ENCODE data around the gene CD96.
A peak's percentile ranks its signal among the peaks of the same experiment; 100 is the strongest.

Gene CD96

GRCh38 chr3:111594781-111595180, 52.8 kb downstream of the CD96 start:
- FAIRE-seq: no peak

- no peak for FAIRE-seq
Observed at GRCh38 chr3:111595232-111595631, 53.2 kb downstream of the CD96 start, which contains the start of gene ZBED2. TSS of gene ZBED2 (minus strand) at chr3:111595346. CDS start at chr3:111594201, 1,145 bp downstream.

GRCh38 chr3:111596328-111596727, 54.3 kb downstream of the CD96 start:
- FAIRE-seq: no peak

GRCh38 chr3:111598139-111598538, 56.1 kb downstream of the CD96 start:
- no peak for FAIRE-seq

- FAIRE-seq: no peak
Observed at GRCh38 chr3:111598552-111598951, 56.6 kb downstream of the CD96 start.

- FAIRE-seq: no peak
Observed at GRCh38 chr3:111601810-111602209, 59.8 kb downstream of the CD96 start.

- no peak for FAIRE-seq
Observed at GRCh38 chr3:111603679-111604078, 61.7 kb downstream of the CD96 start.

GRCh38 chr3:111604119-111604518, 62.1 kb downstream of the CD96 start:
- FAIRE-seq: no peak

GRCh38 chr3:111605018-111605417, 63.0 kb downstream of the CD96 start:
- FAIRE-seq: no peak

GRCh38 chr3:111605493-111605892, 63.5 kb downstream of the CD96 start:
- FAIRE-seq: no peak

- FAIRE-seq: no peak
Observed at GRCh38 chr3:111607240-111607920, 65.4 kb downstream of the CD96 start.

- FAIRE-seq: no peak
Observed at GRCh38 chr3:111608383-111608782, 66.4 kb downstream of the CD96 start.

GRCh38 chr3:111609700-111610099, 67.7 kb downstream of the CD96 start:
- FAIRE-seq: no peak

GRCh38 chr3:111610189-111610588, 68.2 kb downstream of the CD96 start:
- FAIRE-seq: peak; percentile 63

GRCh38 chr3:111610612-111611054, 68.6 kb downstream of the CD96 start:
- FAIRE-seq: no peak

- FAIRE-seq: no peak
Observed at GRCh38 chr3:111613294-111613693, 71.3 kb downstream of the CD96 start.

- FAIRE-seq: no peak
Observed at GRCh38 chr3:111615880-111616279, 73.9 kb downstream of the CD96 start.

GRCh38 chr3:111616417-111617105, 74.6 kb downstream of the CD96 start:
- no peak for FAIRE-seq

GRCh38 chr3:111617406-111617805, 75.4 kb downstream of the CD96 start:
- no peak for FAIRE-seq

- no peak for FAIRE-seq
Observed at GRCh38 chr3:111617912-111618601, 76.1 kb downstream of the CD96 start.

- no peak for FAIRE-seq
Observed at GRCh38 chr3:111618945-111619344, 76.9 kb downstream of the CD96 start.

- no peak for FAIRE-seq
Observed at GRCh38 chr3:111619833-111620232, 77.8 kb downstream of the CD96 start.

- no peak for FAIRE-seq
Observed at GRCh38 chr3:111621535-111621934, 79.5 kb downstream of the CD96 start.

- FAIRE-seq: no peak
Observed at GRCh38 chr3:111627092-111627491, 85.1 kb downstream of the CD96 start.
